Heart left ventricle (tissue), 16 donors: ENCODE results near the gene DIAPH3. TPM values are rescaled to one million over a fixed set of nuclear protein-coding genes. Genes with fewer than 3 reads are reported as not detected.

ENCODE experiments used
- ATAC-seq, 4 donors: fragments of 200-7000 bp; cut with Tn5 transposase; one replicate each; pipeline ENCODE4 v1.9.1; 2020 to 2022; ENCODE audit warnings: moderate library complexity in 4 of 4, mild to moderate bottlenecking in 3 of 4, moderate number of reproducible peaks in 1 of 4
- DNase-seq, 5 donors: peaks; one replicate each; pipeline ENCODE4 v3.0.0-alpha.2; 2020
- H3K27ac ChIP-seq, 12 donors: fragments of 200-600 bp; sonication (generic) in 4 of 12; one replicate each; pipeline versions ENCODE4 v1.5.0 to v1.8.0; 2016 to 2022; ENCODE audit warnings: mild to moderate bottlenecking in 2 of 12
- H3K27me3 ChIP-seq, 9 donors: fragments of 200-600 bp; sonication (generic) in 2 of 9; one replicate each; pipeline versions ENCODE4 v1.5.1 to v1.8.0; 2016 to 2022; ENCODE audit warnings: mild to moderate bottlenecking in 3 of 9
- H3K36me3 ChIP-seq, 9 donors: fragments of 200-600 bp; sonication (generic) in 2 of 9; one replicate each; pipeline versions ENCODE4 v1.5.0 to v1.8.0; 2018 to 2022; ENCODE audit warnings: mild to moderate bottlenecking in 2 of 9
- H3K4me1 ChIP-seq, 12 donors: fragments of 200-600 bp; sonication (generic) in 4 of 12; one replicate each; pipeline versions ENCODE4 v1.5.0 to v1.8.0; 2016 to 2022; ENCODE audit warnings: mild to moderate bottlenecking in 3 of 12
- H3K4me3 ChIP-seq, 12 donors: fragments of 200-600 bp; sonication (generic) in 4 of 12; one replicate each; pipeline versions ENCODE4 v1.5.0 to v1.8.0; 2017 to 2022; ENCODE audit warnings: mild to moderate bottlenecking in 9 of 12, moderate library complexity in 4 of 12
- H3K9me3 ChIP-seq, 12 donors: fragments of 200-600 bp; sonication (generic) in 4 of 12; one replicate each; pipeline versions ENCODE4 v1.5.0 to v1.8.0; 2016 to 2022; ENCODE audit warnings: mild to moderate bottlenecking in 1 of 12
- POLR2A ChIP-seq, 2 donors: fragments of 450-650 bp; IDR thresholded peaks; one replicate each; pipeline ENCODE4 v1.6.1; 2017; ENCODE audit warnings: antibody characterized with exemption in 2 of 2, mild to moderate bottlenecking in 2 of 2, moderate library complexity in 2 of 2
- WGBS, 4 donors: extraction: QIAGEN DNeasy Blood & Tissue Kit in 2 of 4; methylation state at CpG; one replicate each; pipeline versions ENCODE4 v1.1.5 to v1.1.7; 2013 to 2018; 5-methylcytosine and 5-hydroxymethylcytosine counted together
- intact Hi-C, 10 donors: fragments of 100-400 bp; cut with DNase I; formaldehyde crosslinking; loops; one replicate each; pipeline versions ENCODE4 v1.11.1 to v1.14.2; 2022
- polyA plus RNA-seq, 2 donors: library from polyadenylated mRNA; stranded (reverse); fragments of 200-250 nt; gene quantifications; one replicate each; pipeline ENCODE4 v1.2.3, GENCODE V29; 2013
- total RNA-seq, 9 donors: library from RNA; depleted of rRNA in 2 of 9; stranded (reverse); fragments of >200 nt in 2 of 9; fragmentation: NEBNext Ultra II Directional in 3 of 9; extraction: Animal tissue kit (Norgen Biotek cat#: 25700) in 3 of 9; gene quantifications; one replicate each; pipeline versions ENCODE4 v1.1.0 to v1.2.4, GENCODE V29; 2016 to 2023
- TF ChIP-seq, protein P1 (sequence below), 12 donors: fragments of 200-600 bp; sonication (generic) in 4 of 12; IDR thresholded peaks; one replicate each; pipeline versions ENCODE4 v1.5.0 to v1.8.0; 2018 to 2022; ENCODE audit warnings: antibody characterized with exemption in 12 of 12, mild to moderate bottlenecking in 5 of 12
- donor health status: ischemic (EF 13 %, LVEDD 7.1; RV severe dilation, severe dysfunction).
- donor health status: healthy with polysubstance abuse.
- donor health status: DM: no; HTN: yes; CAD: no.
- donor health status: DM: no; HTN: no; CAD: no.
- donor health status: ischemic (EF 25% LVEDD 6.9; RV normal size, moderate dysfunction).
- donor health status: ischemic (EF 25% LVEDD 5.7; RV mildly dilated, moderate dysfunction).
- donor health status: healthy.
- donor health status: DM: yes; HTN: yes; CAD: no.
- donor health status: ischemic (EF 35%, LVEDD 5.7; RV mildly dilated, moderate dysfunction).
- donor health status: nonischemic (EF 11% LVEDD 7.7; RV severe dilation, severe dysfunction).
- donor health status: DM: yes; HTN: yes; CAD: no.
- donor health status: PGD.
- donor health status: ischemic (EF 29% LVEDD 5.4; RV normal size, mild dysfunction).
- donor health status: nonischemic (EF 23%, LVEDD 6.1; RV moderate dilation, normal function).

Gene DIAPH3
- total and polyA plus RNA-seq, 11 donors, result 0.03 to 3.2 (median 0.19) TPM

DNA sequence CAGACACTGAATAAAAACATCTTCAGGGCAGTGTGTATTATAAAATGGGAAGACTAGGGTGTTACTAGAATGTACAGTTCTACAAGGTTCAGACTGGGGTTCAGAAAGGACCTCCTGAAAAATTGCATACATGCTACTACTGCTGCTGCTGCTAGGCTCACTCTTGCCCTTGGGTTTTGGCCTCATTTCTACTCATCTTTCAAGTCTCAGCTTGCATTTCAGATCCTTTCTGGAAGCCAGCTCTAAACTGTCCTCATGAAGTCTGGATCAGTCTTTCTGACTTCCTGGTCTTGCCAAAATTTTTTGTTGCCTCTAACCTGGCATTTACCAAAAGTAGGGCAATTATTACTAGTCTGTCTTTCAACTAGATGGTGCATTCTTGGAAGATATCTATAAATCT, 393.3 kb downstream of the DIAPH3 start:
- intact Hi-C loops, result loop anchor here in 5 of 10 donors (2.0 to 10.0 kb wide), 3 partner anchors 376 to 380 kb away; no protein-coding TSS in a partner anchor
- TF ChIP-seq, protein P1, sequence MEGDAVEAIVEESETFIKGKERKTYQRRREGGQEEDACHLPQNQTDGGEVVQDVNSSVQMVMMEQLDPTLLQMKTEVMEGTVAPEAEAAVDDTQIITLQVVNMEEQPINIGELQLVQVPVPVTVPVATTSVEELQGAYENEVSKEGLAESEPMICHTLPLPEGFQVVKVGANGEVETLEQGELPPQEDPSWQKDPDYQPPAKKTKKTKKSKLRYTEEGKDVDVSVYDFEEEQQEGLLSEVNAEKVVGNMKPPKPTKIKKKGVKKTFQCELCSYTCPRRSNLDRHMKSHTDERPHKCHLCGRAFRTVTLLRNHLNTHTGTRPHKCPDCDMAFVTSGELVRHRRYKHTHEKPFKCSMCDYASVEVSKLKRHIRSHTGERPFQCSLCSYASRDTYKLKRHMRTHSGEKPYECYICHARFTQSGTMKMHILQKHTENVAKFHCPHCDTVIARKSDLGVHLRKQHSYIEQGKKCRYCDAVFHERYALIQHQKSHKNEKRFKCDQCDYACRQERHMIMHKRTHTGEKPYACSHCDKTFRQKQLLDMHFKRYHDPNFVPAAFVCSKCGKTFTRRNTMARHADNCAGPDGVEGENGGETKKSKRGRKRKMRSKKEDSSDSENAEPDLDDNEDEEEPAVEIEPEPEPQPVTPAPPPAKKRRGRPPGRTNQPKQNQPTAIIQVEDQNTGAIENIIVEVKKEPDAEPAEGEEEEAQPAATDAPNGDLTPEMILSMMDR (IDR thresholded peaks at IDR 0.05), result no peak
- TF ChIP-seq POLR2A (IDR thresholded peaks at IDR 0.05), result no peak
- DNase-seq (no peak), ATAC-seq (no peak)
- no peak overlapping the region for H3K27ac ChIP-seq
- no peaks in the 10 kb centered on the region for H3K36me3 ChIP-seq
- H3K27me3 ChIP-seq, result no peaks in the 10 kb centered on the region
- H3K9me3 ChIP-seq, result no peaks in the 10 kb centered on the region
- no peaks in the 10 kb centered on the region for H3K4me1 ChIP-seq
- H3K4me3 ChIP-seq, result no peak overlapping the region

- H3K27me3 ChIP-seq, result no peaks in the 10 kb centered on the region
- DNase-seq, result no peak
- no peak for TF ChIP-seq POLR2A (IDR thresholded peaks at IDR 0.05)
- TF ChIP-seq, protein P1 (IDR thresholded peaks at IDR 0.05), result no peak
- H3K27ac ChIP-seq, result no peak overlapping the region
- H3K4me1 ChIP-seq, result no peaks in the 10 kb centered on the region
- H3K9me3 ChIP-seq, result no peaks in the 10 kb centered on the region
- no peak overlapping the region for H3K4me3 ChIP-seq
- no peaks in the 10 kb centered on the region for H3K36me3 ChIP-seq
- no peak for ATAC-seq
- intact Hi-C loops, result loop anchor here in 1 of 10 donors (5.0 kb wide), 1 partner anchor 374 kb away; no protein-coding TSS in a partner anchor
- 63 to 85% (median 77%) methylated on average over 1 of the region's 1 CpG for WGBS, 4 donors
Measured at GRCh38 chr13:59766236-59766635, 397.5 kb downstream of the DIAPH3 start.

- ATAC-seq (no peak), DNase-seq (no peak)
- H3K27ac ChIP-seq, result no peak overlapping the region
- no peak overlapping the region for H3K4me3 ChIP-seq
- H3K4me1 ChIP-seq, result no peaks in the 10 kb centered on the region
- no peak for TF ChIP-seq POLR2A (IDR thresholded peaks at IDR 0.05)
- H3K27me3 ChIP-seq, result no peaks in the 10 kb centered on the region
- H3K36me3 ChIP-seq, result no peaks in the 10 kb centered on the region
- intact Hi-C loops, result no loop called here
- no peaks in the 10 kb centered on the region for H3K9me3 ChIP-seq
Measured at GRCh38 chr13:59755632-59756290, 408.0 kb downstream of the DIAPH3 start.

DNA sequence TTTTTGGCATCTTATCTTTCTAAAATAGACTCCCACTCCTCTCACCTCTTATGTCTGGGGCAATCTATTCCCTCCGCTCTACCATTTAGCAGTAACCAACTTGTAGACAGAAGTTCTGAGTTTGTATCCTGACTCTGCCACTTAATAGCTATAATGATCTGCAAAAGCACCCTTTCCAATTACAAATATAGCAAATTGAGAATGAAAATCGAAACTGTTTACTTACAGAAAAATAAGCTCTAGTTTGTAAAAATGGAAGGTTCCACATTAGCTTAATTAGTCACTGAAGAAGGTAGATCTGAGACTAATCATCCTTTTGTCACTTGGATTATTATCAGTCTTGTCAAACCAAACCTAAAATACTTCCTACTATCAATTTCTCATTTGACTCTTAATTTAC, 409.3 kb downstream of the DIAPH3 start:
- intact Hi-C loops, result no loop called here
- WGBS, 4 donors, result 91 to 95% (median 94%) methylated on average over 2 of the region's 2 CpGs
- no peak overlapping the region for H3K27ac ChIP-seq
- no peaks in the 10 kb centered on the region for H3K4me1 ChIP-seq
- H3K9me3 ChIP-seq, result no peaks in the 10 kb centered on the region
- TF ChIP-seq, protein P1 (IDR thresholded peaks at IDR 0.05), result no peak
- no peak for TF ChIP-seq POLR2A (IDR thresholded peaks at IDR 0.05)
- DNase-seq (no peak), ATAC-seq (no peak)
- no peak overlapping the region for H3K4me3 ChIP-seq
- no peaks in the 10 kb centered on the region for H3K36me3 ChIP-seq
- H3K27me3 ChIP-seq, result no peaks in the 10 kb centered on the region

DNA sequence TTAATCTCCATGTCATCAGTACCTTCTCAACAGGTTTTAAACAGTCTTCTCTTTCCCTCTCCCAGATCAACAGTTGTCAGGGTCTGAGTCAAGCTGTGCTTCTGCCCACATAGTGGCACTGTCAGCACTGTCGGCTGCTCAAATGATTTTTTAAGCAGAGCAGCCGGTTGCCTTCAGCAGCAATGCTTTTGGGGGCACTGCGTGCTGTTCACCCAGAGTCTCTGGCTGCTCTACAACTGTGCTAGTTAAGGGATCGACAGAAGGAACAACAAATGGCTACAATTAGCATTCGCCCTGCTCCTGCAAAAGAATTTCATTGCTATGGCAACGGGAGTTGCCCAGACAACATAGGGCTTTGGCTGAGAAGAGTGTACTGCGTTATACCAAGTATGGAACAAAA, 412.9 kb downstream of the DIAPH3 start:
- Histone ChIP-seq H3K4me3 (peak overlapping the region in 2 of 12 donors; percentile 12 to 27), H3K36me3 (no peaks in the 10 kb centered on the region), H3K27me3 (no peaks in the 10 kb centered on the region), H3K9me3 (no peaks in the 10 kb centered on the region), H3K27ac (no peak overlapping the region), H3K4me1 (no peaks in the 10 kb centered on the region)
- ATAC-seq (peak in 3 of 4 donors; percentile 33 to 39 (median 37)), DNase-seq (no peak)
- WGBS, 4 donors, result 33 to 44% (median 38%) methylated on average over 7 of the region's 7 CpGs
- intact Hi-C loops, result no loop called here
- TF ChIP-seq, protein P1 (IDR thresholded peaks at IDR 0.05), result no peak
- no peak for TF ChIP-seq POLR2A (IDR thresholded peaks at IDR 0.05)
